ENCODE measurements around the gene SLC26A6. TPM values are rescaled to one million over a fixed set of nuclear protein-coding genes. Genes with fewer than 3 reads are reported as not detected.

The SLC26A6 gene
- total RNA-seq, 4 donors from 2014 or later = 14.0 to 29.4 (median 24.1) TPM

- no peak for DNase-seq (ENCODE audit: low spot score in 2 of 2)
- Histone ChIP-seq H3K27me3 (no peaks in the 10 kb centered on the region), H3K4me1 (peaks cover 14% of the 10 kb centered on the region), H3K4me3 (no peak overlapping the region), H3K36me3 (peaks cover 75% of the 10 kb centered on the region), H3K9me3 (no peaks in the 10 kb centered on the region), H3K27ac (no peak overlapping the region)
- WGBS = 94% methylated on average over 6 of the region's 8 CpGs
- TF ChIP-seq POLR2A (IDR thresholded peaks at IDR 0.05) (no peak), POLR2AphosphoS5 (IDR thresholded peaks at IDR 0.05) (no peak), CTCF (IDR thresholded peaks at IDR 0.05) (no peak), EP300 (IDR thresholded peaks at IDR 0.05) (no peak)
Observed at GRCh38 chr3:48630407-48630806, 4.9 kb downstream of the SLC26A6 start.

- Histone ChIP-seq H3K4me1 (peaks cover 12% of the 10 kb centered on the region), H3K4me3 (no peak overlapping the region), H3K27me3 (no peaks in the 10 kb centered on the region), H3K9me3 (no peaks in the 10 kb centered on the region), H3K36me3 (peaks cover 80% of the 10 kb centered on the region), H3K27ac (no peak overlapping the region)
- DNase-seq (ENCODE audit: low spot score in 2 of 2) = no peak
- WGBS = 94% methylated on average over 7 of the region's 12 CpGs
- TF ChIP-seq EP300 (IDR thresholded peaks at IDR 0.05) = no peak
- no peak for TF ChIP-seq POLR2AphosphoS5 (IDR thresholded peaks at IDR 0.05)
- TF ChIP-seq CTCF (IDR thresholded peaks at IDR 0.05) = no peak
- no peak for TF ChIP-seq POLR2A (IDR thresholded peaks at IDR 0.05)
Observed at GRCh38 chr3:48629894-48630293, 5.4 kb downstream of the SLC26A6 start.

GRCh38 chr3:48628277-48629017 lies 6.8 kb downstream of the SLC26A6 start:
- 88% methylated on average over 13 of the region's 13 CpGs for WGBS
- TF ChIP-seq CTCF (IDR thresholded peaks at IDR 0.05) (no peak), POLR2AphosphoS5 (IDR thresholded peaks at IDR 0.05) (no peak), POLR2A (IDR thresholded peaks at IDR 0.05) (no peak), EP300 (IDR thresholded peaks at IDR 0.05) (no peak)
- Histone ChIP-seq H3K27ac (no peak overlapping the region), H3K4me1 (no peaks in the 10 kb centered on the region), H3K36me3 (peaks cover 80% of the 10 kb centered on the region), H3K9me3 (no peaks in the 10 kb centered on the region), H3K4me3 (no peak overlapping the region), H3K27me3 (no peaks in the 10 kb centered on the region)
- DNase-seq (ENCODE audit: low spot score in 2 of 2) = no peak

- Histone ChIP-seq H3K4me1 (no peaks in the 10 kb centered on the region), H3K27ac (no peak overlapping the region), H3K4me3 (no peak overlapping the region), H3K36me3 (peaks cover 53% of the 10 kb centered on the region), H3K27me3 (no peaks in the 10 kb centered on the region), H3K9me3 (no peaks in the 10 kb centered on the region)
- WGBS = 93% methylated on average over 3 of the region's 6 CpGs
- TF ChIP-seq POLR2AphosphoS5 (IDR thresholded peaks at IDR 0.05) = no peak
- TF ChIP-seq POLR2A (IDR thresholded peaks at IDR 0.05) = no peak
- TF ChIP-seq CTCF (IDR thresholded peaks at IDR 0.05) = no peak
- TF ChIP-seq EP300 (IDR thresholded peaks at IDR 0.05) = no peak
- no peak for DNase-seq (ENCODE audit: low spot score in 2 of 2)
Observed at GRCh38 chr3:48625600-48625999, 9.7 kb downstream of the SLC26A6 start.

GRCh38 chr3:48624767-48625166 lies 10.5 kb downstream of the SLC26A6 start:
- Histone ChIP-seq H3K27ac (no peak overlapping the region), H3K9me3 (no peaks in the 10 kb centered on the region), H3K4me3 (no peak overlapping the region), H3K4me1 (no peaks in the 10 kb centered on the region), H3K36me3 (peaks cover 45% of the 10 kb centered on the region), H3K27me3 (no peaks in the 10 kb centered on the region)
- TF ChIP-seq CTCF (IDR thresholded peaks at IDR 0.05) (no peak), POLR2A (IDR thresholded peaks at IDR 0.05) (no peak), EP300 (IDR thresholded peaks at IDR 0.05) (no peak), POLR2AphosphoS5 (IDR thresholded peaks at IDR 0.05) (no peak)
- DNase-seq (ENCODE audit: low spot score in 2 of 2) = no peak
- WGBS = 88% methylated on average over 10 of the region's 10 CpGs
